GM19193 (cell line): ENCODE results near the gene SCP2.

ENCODE experiments used
- POLR2A ChIP-seq: IDR thresholded peaks from 4 replicates; pipeline ENCODE4 v1.6.1; 2011; ENCODE audit not compliant: insufficient read depth, insufficient read length; ENCODE audit errors: extremely low read depth

Gene SCP2

GRCh38 chr1:52914463-52914862 lies 12.6 kb upstream of the SCP2 start:
- TF ChIP-seq POLR2A, result no peak

- no peak for TF ChIP-seq POLR2A
Measured at GRCh38 chr1:52915211-52915854, 11.7 kb upstream of the SCP2 start.

- no peak for TF ChIP-seq POLR2A
Measured at GRCh38 chr1:52915855-52916220, 11.2 kb upstream of the SCP2 start.

- TF ChIP-seq POLR2A, result no peak
Measured at GRCh38 chr1:52916241-52916975, 10.7 kb upstream of the SCP2 start.

GRCh38 chr1:52917156-52917555 lies 9.9 kb upstream of the SCP2 start:
- TF ChIP-seq POLR2A, result no peak

GRCh38 chr1:52917581-52917980 lies 9.5 kb upstream of the SCP2 start:
- no peak for TF ChIP-seq POLR2A

GRCh38 chr1:52918201-52918600 lies 8.9 kb upstream of the SCP2 start:
- no peak for TF ChIP-seq POLR2A

GRCh38 chr1:52919051-52919722 lies 7.9 kb upstream of the SCP2 start:
- TF ChIP-seq POLR2A, result no peak

- no peak for TF ChIP-seq POLR2A
Measured at GRCh38 chr1:52919723-52920483, 7.2 kb upstream of the SCP2 start.

GRCh38 chr1:52920791-52921291 lies 6.2 kb upstream of the SCP2 start:
- TF ChIP-seq POLR2A, result no peak

GRCh38 chr1:52925571-52926005 lies 1.5 kb upstream of the SCP2 start:
- no peak for TF ChIP-seq POLR2A

GRCh38 chr1:52926864-52927211 lies 238 bp upstream of the SCP2 start:
- no peak for TF ChIP-seq POLR2A

- TF ChIP-seq POLR2A, result no peak
Measured at GRCh38 chr1:52928015-52928404, 934 bp downstream of the SCP2 start.

GRCh38 chr1:52929019-52929418 lies 1.9 kb downstream of the SCP2 start:
- TF ChIP-seq POLR2A, result no peak
